ENCODE data around the gene C1QL2.

Gene C1QL2

GRCh38 chr2:119119076-119119785, 39.3 kb downstream of the C1QL2 start:
- H3K36me3 ChIP-seq (replicated peaks in 1 of 2; ENCODE audit: control insufficient read depth in 2 of 2, insufficient read depth in 2 of 2, low read length in 2 of 2) = no peaks in the 10 kb centered on the region
- no peaks in the 10 kb centered on the region for H3K9me3 ChIP-seq (replicated peaks in 1 of 2; ENCODE audit: control insufficient read depth in 2 of 2, insufficient read depth in 1 of 2, low read depth in 1 of 2, low read length in 2 of 2)
- H3K27ac ChIP-seq (replicated peaks; ENCODE audit: low read length) = no peak overlapping the region
- no peak overlapping the region for H3K4ac ChIP-seq (ENCODE audit: low read length)
- no peak overlapping the region for H2AK5ac ChIP-seq (ENCODE audit: low read depth, low read length)
- H3K23ac ChIP-seq (ENCODE audit: low read depth, low read length, poor library complexity) = no peak overlapping the region
- peaks cover 0 to 17% (median 0%) of the 10 kb centered on the region in 3 experiments for H3K27me3 ChIP-seq (ENCODE audit: control insufficient read depth in 3 of 3, insufficient read depth in 3 of 3, low read depth in 1 of 3, low read length in 3 of 3)
- H4K8ac ChIP-seq (ENCODE audit: low read depth, low read length) = no peak overlapping the region
- no CpG with 5 or more reads among the region's 8 CpGs for WGBS, 2 donors (ENCODE audit: extremely low coverage in 2 of 2, insufficient read length in 2 of 2, insufficient replicate concordance in 1 of 2)
- no peak overlapping the region for H3K18ac ChIP-seq (ENCODE audit: low read length)
- no peak overlapping the region for H3K14ac ChIP-seq (ENCODE audit: low read length)
- H2BK15ac ChIP-seq (ENCODE audit: low read length) = no peak overlapping the region
- no peak overlapping the region for H2BK12ac ChIP-seq (ENCODE audit: low read length)
- no peak overlapping the region for H2AFZ ChIP-seq (ENCODE audit: low read length)
- no peak overlapping the region for H3K9ac ChIP-seq (ENCODE audit: low read depth, low read length, poor library complexity)
- no peak overlapping the region for H2BK5ac ChIP-seq (ENCODE audit: low read length)
- no peak overlapping the region for H4K91ac ChIP-seq (ENCODE audit: low read depth, low read length, poor library complexity)
- peaks cover 0 to 2% of the 10 kb centered on the region in 2 donors for H3K4me1 ChIP-seq (ENCODE audit: control insufficient read depth in 2 of 2, insufficient read depth in 1 of 2, low read depth in 1 of 2, low read length in 2 of 2)
- DNase-seq (ENCODE audit: low spot score) = no peak
- no peak overlapping the region for H3K4me3 ChIP-seq (ENCODE audit: low read length in 2 of 2)
- peaks cover 2% of the 10 kb centered on the region for H3K79me1 ChIP-seq (ENCODE audit: low read depth, low read length)
- no peak overlapping the region for H3K4me2 ChIP-seq (ENCODE audit: insufficient read depth, low read length, poor library complexity, severe bottlenecking)
- H2BK120ac ChIP-seq (ENCODE audit: low read depth, low read length) = no peak overlapping the region

- no peak overlapping the region for H3K18ac ChIP-seq (ENCODE audit: low read length)
- no CpG with 5 or more reads among the region's 9 CpGs for WGBS, 2 donors (ENCODE audit: extremely low coverage in 2 of 2, insufficient read length in 2 of 2, insufficient replicate concordance in 1 of 2)
- H3K9ac ChIP-seq (ENCODE audit: low read depth, low read length, poor library complexity) = no peak overlapping the region
- no peak overlapping the region for H2AK5ac ChIP-seq (ENCODE audit: low read depth, low read length)
- H3K27me3 ChIP-seq (ENCODE audit: control insufficient read depth in 3 of 3, insufficient read depth in 3 of 3, low read depth in 1 of 3, low read length in 3 of 3) = peaks cover 0 to 24% (median 0%) of the 10 kb centered on the region in 3 experiments
- no peak overlapping the region for H3K4me2 ChIP-seq (ENCODE audit: insufficient read depth, low read length, poor library complexity, severe bottlenecking)
- no peak overlapping the region for H3K4ac ChIP-seq (ENCODE audit: low read length)
- H4K8ac ChIP-seq (ENCODE audit: low read depth, low read length) = no peak overlapping the region
- H2BK12ac ChIP-seq (ENCODE audit: low read length) = no peak overlapping the region
- H2BK15ac ChIP-seq (ENCODE audit: low read length) = no peak overlapping the region
- H4K91ac ChIP-seq (ENCODE audit: low read depth, low read length, poor library complexity) = no peak overlapping the region
- H3K27ac ChIP-seq (replicated peaks; ENCODE audit: low read length) = no peak overlapping the region
- H2BK5ac ChIP-seq (ENCODE audit: low read length) = no peak overlapping the region
- no peaks in the 10 kb centered on the region for H3K36me3 ChIP-seq (replicated peaks in 1 of 2; ENCODE audit: control insufficient read depth in 2 of 2, insufficient read depth in 2 of 2, low read length in 2 of 2)
- H3K9me3 ChIP-seq (replicated peaks in 1 of 2; ENCODE audit: control insufficient read depth in 2 of 2, insufficient read depth in 1 of 2, low read depth in 1 of 2, low read length in 2 of 2) = no peaks in the 10 kb centered on the region
- no peak overlapping the region for H3K4me3 ChIP-seq (ENCODE audit: low read length in 2 of 2)
- H3K79me1 ChIP-seq (ENCODE audit: low read depth, low read length) = peaks cover 2% of the 10 kb centered on the region
- H3K23ac ChIP-seq (ENCODE audit: low read depth, low read length, poor library complexity) = no peak overlapping the region
- no peak for DNase-seq (ENCODE audit: low spot score)
- no peak overlapping the region for H3K14ac ChIP-seq (ENCODE audit: low read length)
- no peaks in the 10 kb centered on the region for H3K4me1 ChIP-seq (ENCODE audit: control insufficient read depth in 2 of 2, insufficient read depth in 1 of 2, low read depth in 1 of 2, low read length in 2 of 2)
- no peak overlapping the region for H2BK120ac ChIP-seq (ENCODE audit: low read depth, low read length)
- no peak overlapping the region for H2AFZ ChIP-seq (ENCODE audit: low read length)
Observed at GRCh38 chr2:119117891-119118882, 40.4 kb downstream of the C1QL2 start.

GRCh38 chr2:119117408-119117807, 41.1 kb downstream of the C1QL2 start:
- no peaks in the 10 kb centered on the region for H3K9me3 ChIP-seq (replicated peaks in 1 of 2; ENCODE audit: control insufficient read depth in 2 of 2, insufficient read depth in 1 of 2, low read depth in 1 of 2, low read length in 2 of 2)
- H3K4me1 ChIP-seq (ENCODE audit: control insufficient read depth in 2 of 2, insufficient read depth in 1 of 2, low read depth in 1 of 2, low read length in 2 of 2) = no peaks in the 10 kb centered on the region
- no peaks in the 10 kb centered on the region for H3K36me3 ChIP-seq (replicated peaks in 1 of 2; ENCODE audit: control insufficient read depth in 2 of 2, insufficient read depth in 2 of 2, low read length in 2 of 2)
- no peak overlapping the region for H3K27ac ChIP-seq (replicated peaks; ENCODE audit: low read length)
- no peak for DNase-seq (ENCODE audit: low spot score)
- H4K91ac ChIP-seq (ENCODE audit: low read depth, low read length, poor library complexity) = no peak overlapping the region
- no peak overlapping the region for H3K14ac ChIP-seq (ENCODE audit: low read length)
- peaks cover 0 to 25% (median 0%) of the 10 kb centered on the region in 3 experiments for H3K27me3 ChIP-seq (ENCODE audit: control insufficient read depth in 3 of 3, insufficient read depth in 3 of 3, low read depth in 1 of 3, low read length in 3 of 3)
- no peak overlapping the region for H2AK5ac ChIP-seq (ENCODE audit: low read depth, low read length)
- H4K8ac ChIP-seq (ENCODE audit: low read depth, low read length) = no peak overlapping the region
- H3K18ac ChIP-seq (ENCODE audit: low read length) = peak overlapping the region; percentile 42
- H2BK15ac ChIP-seq (ENCODE audit: low read length) = no peak overlapping the region
- peaks cover 2% of the 10 kb centered on the region for H3K79me1 ChIP-seq (ENCODE audit: low read depth, low read length)
- no peak overlapping the region for H2BK120ac ChIP-seq (ENCODE audit: low read depth, low read length)
- H2BK5ac ChIP-seq (ENCODE audit: low read length) = no peak overlapping the region
- no peak overlapping the region for H3K23ac ChIP-seq (ENCODE audit: low read depth, low read length, poor library complexity)
- no peak overlapping the region for H2AFZ ChIP-seq (ENCODE audit: low read length)
- no peak overlapping the region for H3K4ac ChIP-seq (ENCODE audit: low read length)
- WGBS, 2 donors (ENCODE audit: extremely low coverage in 2 of 2, insufficient read length in 2 of 2, insufficient replicate concordance in 1 of 2) = no CpG with 5 or more reads among the region's 7 CpGs
- no peak overlapping the region for H2BK12ac ChIP-seq (ENCODE audit: low read length)
- no peak overlapping the region for H3K9ac ChIP-seq (ENCODE audit: low read depth, low read length, poor library complexity)
- H3K4me2 ChIP-seq (ENCODE audit: insufficient read depth, low read length, poor library complexity, severe bottlenecking) = no peak overlapping the region
- no peak overlapping the region for H3K4me3 ChIP-seq (ENCODE audit: low read length in 2 of 2)

Data from neuronal stem cell (in vitro differentiated cells).